GM18526 (cell line): Measurements from ENCODE around the gene SHH.

Experiments
- POLR2A ChIP-seq: IDR thresholded peaks from 3 replicates; pipeline ENCODE4 v1.6.1; 2011; ENCODE audit not compliant: insufficient read length; ENCODE audit errors: extremely low read depth

The SHH gene

DNA sequence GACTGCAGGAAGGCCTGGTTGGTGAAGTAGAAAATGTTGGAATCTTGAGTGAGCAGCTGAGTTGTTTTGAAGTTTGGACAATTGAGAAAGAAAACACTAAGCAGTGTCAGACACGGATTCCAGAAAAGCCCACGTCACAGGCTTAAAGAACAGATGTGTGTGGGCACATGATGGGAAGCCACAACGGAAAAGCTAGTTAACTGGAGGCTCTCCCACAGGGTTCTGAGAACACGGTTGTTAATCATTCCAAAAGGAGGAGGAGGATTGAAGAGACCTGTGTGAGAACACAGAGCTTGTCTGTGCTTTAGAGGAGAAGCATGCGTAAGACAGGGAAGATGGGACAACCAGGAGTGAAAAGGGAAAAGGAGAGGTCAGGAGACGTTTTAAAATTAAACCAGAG, 42.6 kb downstream of the SHH start:
- no peak for TF ChIP-seq POLR2A

DNA sequence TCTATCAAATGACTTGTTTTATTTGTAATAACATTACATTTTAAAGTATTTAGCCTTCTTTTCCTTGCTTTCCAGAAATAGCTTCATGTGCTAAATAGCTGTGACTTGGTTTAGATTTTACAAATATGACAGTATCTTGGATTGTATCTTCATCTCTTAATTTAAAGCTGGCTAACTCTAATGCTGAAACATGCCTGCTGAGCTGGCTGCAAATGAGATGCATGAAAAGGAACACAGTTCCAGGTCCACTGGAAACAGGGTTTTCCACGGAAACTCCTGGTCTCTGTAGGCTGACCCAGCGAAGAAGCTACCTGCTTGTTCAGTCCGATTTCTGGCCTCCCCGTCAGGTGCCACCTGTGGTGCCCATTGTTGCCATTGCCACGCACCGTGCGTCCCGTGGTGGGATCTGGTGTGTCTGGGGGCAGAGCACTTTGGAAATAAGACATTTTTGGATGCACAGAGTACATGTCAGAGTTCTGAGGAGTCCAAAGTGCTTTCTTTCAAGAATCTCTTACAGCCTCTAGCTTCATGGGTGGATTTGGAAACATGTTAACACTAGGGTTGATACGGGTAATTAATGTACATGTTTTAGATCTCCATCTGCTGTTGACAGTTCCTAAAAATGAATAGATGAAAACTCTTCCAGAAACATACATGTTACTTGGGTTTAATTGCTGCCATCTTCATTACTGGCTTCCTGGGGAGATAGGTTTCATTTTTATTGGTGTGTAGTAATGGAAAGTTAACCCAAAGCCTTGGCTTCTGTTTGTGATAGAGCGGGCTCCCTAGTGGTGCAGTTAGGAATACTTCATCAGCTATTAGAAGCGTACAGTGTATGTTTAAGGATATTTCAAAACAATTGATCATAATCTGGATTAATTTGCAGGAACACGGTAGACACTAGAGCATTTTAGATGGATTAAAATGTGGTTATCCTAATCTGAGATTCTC, 45.0 kb downstream of the SHH start:
- TF ChIP-seq POLR2A, result no peak

DNA sequence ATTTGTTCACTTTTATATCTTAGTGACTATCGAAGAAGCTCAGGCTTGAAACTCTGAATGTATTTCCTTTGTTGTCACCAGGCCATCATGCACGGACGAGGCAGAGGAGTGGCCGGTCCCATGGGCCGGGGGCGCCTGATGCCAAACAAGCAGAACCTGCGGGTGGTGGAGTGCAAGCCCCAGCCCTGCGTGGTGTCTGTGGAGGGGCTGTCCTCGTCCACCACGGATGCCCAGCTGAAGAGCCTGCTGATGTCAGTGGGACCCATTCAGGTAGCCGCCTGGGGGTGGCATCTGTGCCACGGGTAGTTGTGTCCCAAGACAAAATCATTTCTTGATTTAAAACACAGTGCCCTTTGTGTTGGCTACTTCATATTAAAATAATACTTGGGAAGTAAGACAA, 45.9 kb downstream of the SHH start:
- TF ChIP-seq POLR2A, result no peak

DNA sequence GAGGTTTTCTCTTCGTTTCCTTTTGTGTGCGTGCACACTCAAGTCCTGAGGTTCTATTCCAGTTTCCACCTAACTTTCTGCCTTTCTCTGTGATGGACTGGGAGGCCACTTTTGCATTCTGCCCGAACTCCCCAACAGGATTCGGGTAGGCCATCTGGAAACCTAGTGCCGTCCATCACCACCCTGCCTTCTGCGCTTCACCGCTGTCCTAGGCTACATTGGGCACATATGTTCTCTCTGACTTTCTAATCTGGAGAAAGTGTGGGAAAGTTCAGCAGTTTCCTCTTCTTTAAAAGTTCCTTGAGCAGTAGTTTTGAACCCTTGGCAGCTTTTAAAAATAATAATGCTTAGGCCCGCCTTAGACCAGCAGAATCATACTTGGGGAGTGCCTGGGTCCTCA, 46.8 kb downstream of the SHH start:
- no peak for TF ChIP-seq POLR2A

DNA sequence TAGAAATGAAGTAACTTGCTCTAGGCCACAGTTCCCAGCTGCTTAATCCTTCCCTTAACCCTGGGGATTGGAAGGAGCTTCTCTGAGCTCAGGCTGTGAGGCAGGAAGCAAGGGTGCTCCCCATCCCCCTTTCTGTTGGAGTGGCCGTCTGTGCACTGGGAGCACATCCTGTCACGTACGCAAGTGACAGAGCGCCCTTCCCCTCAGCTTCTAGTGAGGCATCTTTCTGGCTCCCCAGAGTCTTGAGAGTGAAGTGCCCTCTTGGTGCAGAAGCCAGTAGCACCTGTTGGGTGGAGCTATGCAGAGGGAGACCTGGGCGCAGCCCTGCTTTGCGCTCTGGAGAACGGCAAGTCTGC, 47.8 kb downstream of the SHH start:
- TF ChIP-seq POLR2A, result no peak

DNA sequence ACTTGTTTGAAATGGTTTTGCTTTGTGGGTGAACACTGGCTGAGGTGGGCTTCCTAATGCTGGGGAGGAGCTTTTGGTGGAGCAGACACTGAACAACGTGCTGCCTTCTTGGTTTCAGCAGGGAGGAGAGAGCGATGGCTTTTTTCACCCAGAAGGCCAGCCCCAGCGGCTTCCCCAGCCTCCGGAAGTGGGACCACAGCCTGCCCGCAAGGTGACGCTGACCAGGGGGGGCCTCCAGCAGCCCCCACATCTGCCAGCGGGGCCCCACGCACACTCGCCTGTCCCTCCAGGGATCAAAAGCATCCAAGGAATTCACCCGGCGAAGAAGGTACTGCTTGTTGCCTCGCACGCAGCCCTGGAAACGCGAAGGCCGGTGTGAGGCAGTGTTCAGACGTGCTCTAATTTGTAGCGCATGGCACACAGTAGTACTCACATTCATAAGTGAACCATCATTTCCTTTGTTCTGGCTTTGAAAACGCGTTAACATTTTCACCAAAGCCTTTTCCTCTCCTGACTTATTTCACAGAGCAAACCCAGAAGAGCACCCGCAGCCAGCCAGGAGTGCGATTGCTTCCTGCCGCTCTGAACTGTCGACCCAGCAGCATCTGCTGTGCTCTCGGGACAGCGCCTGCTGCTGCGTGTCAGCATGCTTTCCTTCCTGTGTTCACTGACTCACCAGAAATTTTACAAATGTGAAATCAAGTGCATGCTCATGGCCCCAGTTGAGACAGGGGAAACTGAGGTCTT, 48.4 kb downstream of the SHH start:
- TF ChIP-seq POLR2A, result no peak

DNA sequence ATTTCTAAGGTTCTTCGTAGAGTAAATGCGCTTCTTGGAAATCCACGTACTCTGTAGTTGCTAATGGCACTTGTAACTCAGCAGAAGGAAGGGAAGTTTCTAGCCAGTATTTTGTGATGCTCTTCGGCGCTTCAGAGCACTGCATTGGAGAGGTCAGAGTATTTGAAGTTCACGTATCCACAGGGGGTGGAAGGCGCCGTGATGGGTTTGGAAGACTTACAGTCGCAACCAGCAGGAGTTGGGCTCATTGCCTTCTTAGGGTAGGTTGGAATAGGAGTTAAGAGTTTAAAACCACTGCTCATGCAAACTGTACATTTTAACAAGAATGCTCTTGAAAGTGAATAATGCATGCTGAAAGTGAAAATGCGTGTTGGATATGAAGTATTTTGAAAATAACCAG, 49.1 kb downstream of the SHH start:
- no peak for TF ChIP-seq POLR2A

DNA sequence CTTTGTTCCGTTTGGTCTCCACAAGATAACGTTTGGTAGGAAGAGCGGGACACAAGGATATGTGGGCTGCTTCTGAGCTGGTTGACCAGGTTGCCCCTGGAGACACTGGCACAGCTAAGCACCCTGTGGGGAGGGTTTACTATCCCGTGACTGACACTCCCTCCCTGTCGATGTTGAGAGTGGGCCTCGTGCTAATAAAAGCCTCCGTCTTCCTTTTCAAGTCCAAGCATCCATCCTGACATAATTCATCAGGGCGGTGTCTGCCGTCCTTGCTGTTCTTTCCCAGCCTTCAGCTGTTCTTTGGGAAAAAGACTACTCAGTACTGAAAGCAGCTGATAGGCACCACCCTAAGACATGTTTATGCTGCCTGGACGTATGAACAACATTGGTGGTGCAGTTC, 49.6 kb downstream of the SHH start:
- no peak for TF ChIP-seq POLR2A

DNA sequence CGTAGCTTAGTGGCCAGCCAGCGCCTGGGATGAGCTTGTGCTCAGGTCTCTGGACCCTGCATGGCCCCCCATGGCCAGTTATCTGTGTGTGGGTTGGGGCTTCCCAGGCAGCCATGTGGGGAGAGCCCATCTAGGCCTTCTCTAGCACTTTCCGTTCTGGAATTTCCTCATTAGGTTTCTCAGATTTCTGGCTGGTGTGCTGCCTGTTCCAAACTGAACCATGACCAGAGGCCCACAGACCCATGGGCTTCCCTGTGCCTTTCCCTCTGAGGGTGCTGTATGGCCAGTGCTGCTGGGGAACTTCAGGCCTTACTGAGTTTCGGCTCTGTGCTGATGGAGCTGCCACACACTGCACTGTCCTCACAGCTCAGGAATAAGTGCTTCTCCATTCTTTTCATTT, 50.2 kb downstream of the SHH start:
- no peak for TF ChIP-seq POLR2A

DNA sequence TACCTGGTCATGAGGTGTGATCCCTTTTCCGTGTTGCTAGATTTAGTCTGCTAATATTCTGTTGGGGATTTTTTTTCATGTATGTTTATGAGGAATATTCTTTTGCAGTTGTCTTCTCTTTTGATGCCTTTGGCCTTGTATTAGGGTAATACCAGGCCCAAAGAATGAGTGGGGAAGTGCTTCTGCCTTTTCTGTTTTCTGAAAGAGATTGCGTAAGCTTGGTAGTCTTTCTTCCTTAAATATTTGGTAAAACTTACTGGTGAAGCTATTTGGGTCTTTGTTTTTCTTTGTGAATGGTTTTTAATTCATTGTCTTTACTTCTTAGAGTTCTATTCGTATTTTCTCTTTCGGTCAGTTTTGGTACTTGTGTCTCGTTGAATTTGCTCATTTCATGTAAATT, 51.1 kb downstream of the SHH start:
- no peak for TF ChIP-seq POLR2A

DNA sequence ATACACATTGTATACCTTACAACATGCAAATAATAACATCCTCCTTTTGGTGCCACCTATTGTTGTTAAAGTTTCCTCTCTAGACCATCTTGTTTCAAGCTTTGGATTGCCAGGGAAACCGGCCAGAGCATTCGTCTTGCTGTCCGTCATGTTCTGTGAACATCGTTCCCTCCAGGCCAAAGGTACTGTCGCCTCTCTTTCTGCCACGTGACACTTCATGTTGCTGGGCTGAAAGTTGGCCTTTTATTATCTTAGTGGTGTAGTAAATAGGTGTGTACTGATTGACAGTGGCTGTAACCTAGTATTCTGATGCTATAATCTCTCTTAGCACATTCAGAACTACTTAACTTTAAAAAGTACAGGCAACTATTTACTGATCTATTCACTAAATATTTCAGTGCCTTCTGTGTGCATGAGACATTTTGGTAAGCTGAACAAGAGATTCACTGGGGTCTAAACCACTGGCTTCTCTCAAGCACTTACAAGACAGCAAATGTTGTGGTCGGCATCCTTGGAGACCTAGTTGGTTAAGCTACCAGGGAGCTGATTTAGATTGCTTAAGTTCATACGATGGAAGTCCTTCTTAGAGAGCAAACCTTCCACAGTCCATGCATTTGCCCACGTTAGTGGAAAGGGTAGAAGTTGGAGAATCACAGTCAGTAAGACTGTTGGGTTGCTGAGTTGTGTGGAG, 52.4 kb downstream of the SHH start:
- TF ChIP-seq POLR2A, result no peak

DNA sequence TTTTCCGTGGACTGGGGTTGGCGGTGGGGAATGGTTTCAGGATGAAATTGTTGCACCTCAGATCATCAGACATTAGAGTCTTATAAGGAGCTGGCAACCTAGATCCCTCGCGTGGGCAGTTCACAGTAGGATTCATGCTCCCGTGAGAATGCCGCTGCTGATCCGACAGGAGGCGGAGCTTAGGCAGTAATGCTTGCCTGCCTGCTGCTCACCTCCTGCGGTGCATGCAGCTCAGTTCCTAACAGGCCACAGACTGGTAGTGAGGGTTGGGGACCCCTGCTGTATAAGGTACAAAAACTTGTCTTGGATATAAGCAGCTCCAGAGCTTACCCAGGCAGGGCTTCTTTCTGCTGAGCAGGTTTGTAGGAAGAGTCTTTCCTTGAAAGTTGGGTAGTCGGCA, 53.9 kb downstream of the SHH start:
- no peak for TF ChIP-seq POLR2A

DNA sequence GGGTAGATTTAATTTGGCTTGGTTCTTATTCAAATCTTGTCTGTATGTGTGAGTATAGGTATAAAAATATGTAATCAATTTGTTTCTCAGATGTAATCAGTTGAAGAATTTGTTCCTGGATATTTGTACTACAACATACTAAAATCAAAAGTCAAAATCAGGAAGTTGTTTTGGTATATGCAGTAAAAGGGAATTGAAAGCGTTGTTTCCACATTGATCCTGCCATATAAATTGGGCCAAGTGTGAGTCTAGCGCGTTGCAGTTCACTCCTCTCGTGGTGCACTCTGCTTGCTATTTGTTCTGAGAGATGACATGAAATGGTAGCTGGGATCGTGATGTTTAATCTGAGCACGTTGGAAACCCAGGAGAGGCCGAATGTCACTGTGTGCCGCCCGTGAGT, 55.9 kb downstream of the SHH start:
- no peak for TF ChIP-seq POLR2A

DNA sequence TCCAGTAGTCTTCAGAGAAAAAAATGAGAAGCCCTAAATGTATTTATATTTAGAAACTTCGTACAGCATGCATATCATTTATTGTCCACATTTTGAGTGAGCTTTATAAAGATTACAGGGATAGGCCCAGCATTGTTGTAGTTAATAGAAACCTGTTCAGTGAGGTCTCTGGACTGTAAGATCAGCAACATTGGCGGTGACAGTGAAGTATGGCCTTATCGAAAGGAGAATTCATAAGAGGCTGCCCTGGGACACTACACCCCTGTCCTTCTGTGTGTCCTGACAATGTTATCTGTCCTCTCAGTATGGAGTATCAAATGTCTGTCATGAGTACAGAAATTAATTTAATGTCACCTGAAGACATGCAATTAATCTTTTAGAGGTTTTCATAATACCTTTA, 57.2 kb downstream of the SHH start:
- TF ChIP-seq POLR2A, result no peak

DNA sequence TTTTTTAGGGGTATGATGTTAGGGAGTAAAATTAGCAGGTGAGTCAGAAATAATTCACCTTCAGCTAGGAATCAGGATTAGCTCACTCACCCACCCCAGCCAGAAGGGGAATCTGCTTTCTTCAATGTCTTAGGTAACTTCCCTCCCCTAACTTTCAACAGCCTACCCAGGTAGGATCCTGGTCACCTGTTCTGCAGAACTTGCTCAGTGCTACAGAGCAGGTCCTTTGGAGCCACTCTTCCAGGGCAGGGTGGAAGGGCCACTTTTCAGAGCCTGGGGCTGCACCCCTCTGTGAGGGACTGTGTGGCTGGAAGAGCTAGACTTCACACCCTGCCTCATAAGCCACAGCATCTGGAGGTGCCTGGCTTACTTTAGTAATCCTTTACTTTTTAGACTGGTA, 58.1 kb downstream of the SHH start:
- TF ChIP-seq POLR2A, result no peak

DNA sequence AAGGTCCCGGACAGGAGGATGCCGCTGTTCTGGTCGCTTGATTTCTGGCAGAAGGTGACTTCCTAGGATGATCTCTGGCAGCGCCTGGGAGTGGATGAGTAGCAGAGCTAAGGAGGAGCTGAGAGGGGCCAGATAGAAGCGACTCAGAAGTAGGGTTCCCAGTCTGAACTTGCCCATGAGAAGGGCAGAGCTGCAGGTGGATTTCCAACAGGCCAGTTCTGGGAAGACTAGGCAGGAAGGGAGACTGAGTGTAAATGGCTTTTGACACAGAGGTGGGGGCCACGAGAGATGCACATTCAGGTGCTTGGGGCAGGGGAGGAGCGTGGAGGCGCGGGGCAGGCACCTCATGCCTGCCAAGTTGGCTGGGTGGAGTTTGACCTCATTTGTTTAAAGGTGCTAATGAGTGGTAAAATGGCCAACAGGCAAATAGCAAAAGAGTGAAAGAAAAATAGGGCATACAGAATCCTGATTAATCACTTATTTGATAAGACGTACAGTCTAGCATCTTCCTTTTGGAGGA, 58.8 kb downstream of the SHH start:
- no peak for TF ChIP-seq POLR2A
